Measurements from ENCODE around the gene DNAJC2. TPM values are rescaled to one million over a fixed set of nuclear protein-coding genes. Genes with fewer than 3 reads are reported as not detected.

The DNAJC2 gene
- total RNA-seq, 1 donor from 2014 or later = 14.6 TPM

Other genes with a start within 250 kb of the DNAJC2 start
- 3.3 TPM for gene NAPEPLD, start 195.7 kb downstream of the DNAJC2 start, total RNA-seq
- 42.0 TPM for gene PMPCB, start 47.3 kb downstream of the DNAJC2 start, total RNA-seq
- 73.1 TPM for gene PSMC2, start 2.9 kb upstream of the DNAJC2 start, total RNA-seq
- not detected for gene SLC26A5, start 101.4 kb upstream of the DNAJC2 start, total RNA-seq

Measured in esophagus mucosa (tissue), 1 donor.